Prostate gland (tissue), 2 donors: ENCODE results near the gene LCE1C. TPM values are rescaled to one million over a fixed set of nuclear protein-coding genes. Genes with fewer than 3 reads are reported as not detected.

ENCODE experiments used
- DNase-seq: peaks from one replicate; pipeline ENCODE4 v3.0.0-alpha.2; 2019; ENCODE audit warnings: low spot score
- H3K27ac ChIP-seq, 2 donors: fragments of 200-600 bp; sonication (generic); 2 replicates each; pipeline ENCODE4 v1.5.1; 2017 to 2019
- H3K27me3 ChIP-seq: fragments of 200-600 bp; sonication (generic); replicated peaks from 2 replicates; pipeline ENCODE4 v1.5.1; 2019; ENCODE audit not compliant: insufficient read depth
- H3K36me3 ChIP-seq, 2 donors: fragments of 200-600 bp; sonication (generic); 1 replicate in 1 of 2; 2 replicates in 1 of 2; pipeline versions ENCODE4 v1.5.1 to v1.8.1; 2017 to 2019
- H3K4me1 ChIP-seq: fragments of 200-600 bp; sonication (generic); replicated peaks from 2 replicates; pipeline ENCODE4 v1.5.1; 2019
- H3K4me3 ChIP-seq, 2 donors: fragments of 200-600 bp; sonication (generic); 2 replicates each; pipeline ENCODE4 v1.5.1; 2017 to 2019
- H3K9me3 ChIP-seq: fragments of 200-600 bp; sonication (generic); 2 replicates; pipeline ENCODE4 v1.5.1; 2017
- POLR2A ChIP-seq: fragments of 450-650 bp; IDR thresholded peaks from one replicate; pipeline ENCODE4 v1.6.1; 2016; ENCODE audit warnings: antibody characterized with exemption, mild to moderate bottlenecking
- POLR2AphosphoS5 ChIP-seq: sonication (generic); formaldehyde crosslinking; IDR thresholded peaks from one replicate; pipeline ENCODE4 v1.6.1; 2017; ENCODE audit warnings: antibody characterized with exemption
- WGBS: methylation state at CpG from one replicate; pipeline ENCODE4 v1.1.5; 2018; 5-methylcytosine and 5-hydroxymethylcytosine counted together
- intact Hi-C: fragments of 100-400 bp; cut with DNase I; formaldehyde crosslinking; loops from one replicate; pipeline ENCODE4 v1.14.2; 2022
- total RNA-seq, 2 donors: library from RNA; depleted of rRNA; stranded (reverse); fragments of >200 nt; gene quantifications; one replicate each; pipeline ENCODE4 v1.1.0, GENCODE V29; 2016
- TF ChIP-seq, protein P1 (sequence below), 4 experiments: fragments of 200-600 bp in 2 of 4; fragments of 450-650 bp in 2 of 4; sonication (generic) in 2 of 4; IDR thresholded peaks; 1 replicate in 3 of 4; 2 replicates in 1 of 4; pipeline ENCODE4 v1.5.1; 2016 to 2019; ENCODE audit warnings: antibody characterized with exemption in 4 of 4, mild to moderate bottlenecking in 2 of 4, moderate library complexity in 2 of 4

LCE1C gene, protein sequence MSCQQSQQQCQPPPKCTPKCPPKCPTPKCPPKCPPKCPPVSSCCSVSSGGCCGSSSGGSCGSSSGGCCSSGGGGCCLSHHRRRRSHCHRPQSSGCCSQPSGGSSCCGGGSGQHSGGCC
- 1 to 10 TPM in 1 of 2 donors, not detected in 1; 8.6 TPM for total RNA-seq

DNA sequence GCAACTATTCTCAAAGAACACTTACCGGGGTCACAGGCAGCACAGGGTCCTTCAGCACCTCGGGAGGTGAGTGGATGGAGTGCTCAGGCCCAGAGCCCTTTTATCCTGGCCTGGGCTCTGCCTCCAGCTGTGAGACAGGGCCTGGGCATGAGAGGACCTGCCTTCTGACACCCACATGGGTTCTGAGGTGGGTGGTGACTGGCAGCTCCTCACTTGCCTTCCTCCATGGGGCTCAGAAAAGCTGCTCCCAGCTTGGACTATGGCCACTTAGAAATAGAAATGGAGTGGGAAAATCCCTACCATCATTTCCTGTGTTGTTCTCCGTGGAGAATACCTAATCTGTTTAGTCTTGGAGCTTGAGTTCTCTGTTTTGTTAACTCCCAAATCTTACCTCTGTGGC is at the start of gene LCE1C:
LCE1C (minus strand) TSS at position 76 of the 400 bp plus-strand sequence. CDS start 1,173 bp downstream, outside the sequence.
- intact Hi-C loops: no loop called here
- Histone ChIP-seq H3K9me3 (no peaks in the 10 kb centered on the region), H3K27me3 (no peaks in the 10 kb centered on the region), H3K4me3 (no peak within 1 kb of the TSS), H3K36me3 (no peaks in the 10 kb centered on the region), H3K4me1 (no peaks in the 10 kb centered on the region), H3K27ac (no peak within 1 kb of the TSS)
- TF ChIP-seq POLR2A (no peak), POLR2AphosphoS5 (no peak)
- TF ChIP-seq, protein P1, sequence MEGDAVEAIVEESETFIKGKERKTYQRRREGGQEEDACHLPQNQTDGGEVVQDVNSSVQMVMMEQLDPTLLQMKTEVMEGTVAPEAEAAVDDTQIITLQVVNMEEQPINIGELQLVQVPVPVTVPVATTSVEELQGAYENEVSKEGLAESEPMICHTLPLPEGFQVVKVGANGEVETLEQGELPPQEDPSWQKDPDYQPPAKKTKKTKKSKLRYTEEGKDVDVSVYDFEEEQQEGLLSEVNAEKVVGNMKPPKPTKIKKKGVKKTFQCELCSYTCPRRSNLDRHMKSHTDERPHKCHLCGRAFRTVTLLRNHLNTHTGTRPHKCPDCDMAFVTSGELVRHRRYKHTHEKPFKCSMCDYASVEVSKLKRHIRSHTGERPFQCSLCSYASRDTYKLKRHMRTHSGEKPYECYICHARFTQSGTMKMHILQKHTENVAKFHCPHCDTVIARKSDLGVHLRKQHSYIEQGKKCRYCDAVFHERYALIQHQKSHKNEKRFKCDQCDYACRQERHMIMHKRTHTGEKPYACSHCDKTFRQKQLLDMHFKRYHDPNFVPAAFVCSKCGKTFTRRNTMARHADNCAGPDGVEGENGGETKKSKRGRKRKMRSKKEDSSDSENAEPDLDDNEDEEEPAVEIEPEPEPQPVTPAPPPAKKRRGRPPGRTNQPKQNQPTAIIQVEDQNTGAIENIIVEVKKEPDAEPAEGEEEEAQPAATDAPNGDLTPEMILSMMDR (IDR thresholded peaks at IDR 0.05): no peak
- 52% methylated on average over 3 of the region's 3 CpGs for WGBS
- DNase-seq: no peak

DNA sequence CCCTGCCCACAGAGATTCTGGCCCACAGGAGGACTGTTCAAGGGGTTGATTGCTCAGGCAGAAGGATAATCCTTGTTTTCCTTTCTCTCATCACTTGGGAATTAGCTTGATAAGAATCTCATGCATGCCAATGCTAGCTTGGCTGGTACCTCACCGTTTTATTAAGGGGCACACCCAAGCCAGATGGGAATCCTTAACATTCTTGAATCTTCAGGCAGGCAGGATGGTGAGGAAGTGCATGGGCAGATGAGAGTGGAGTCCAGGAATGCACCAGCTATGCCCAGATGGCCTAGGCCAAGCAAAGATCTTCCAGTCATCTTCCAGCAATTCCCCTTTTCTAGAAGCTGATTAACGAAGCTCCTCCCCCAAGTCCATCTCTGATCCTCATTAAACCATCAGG is 49.2 kb upstream of the LCE1C start:
- no peak overlapping the region for H3K27ac ChIP-seq
- no peaks in the 10 kb centered on the region for H3K4me1 ChIP-seq
- no peaks in the 10 kb centered on the region for H3K36me3 ChIP-seq
- TF ChIP-seq POLR2AphosphoS5: no peak
- TF ChIP-seq, protein P1 (IDR thresholded peaks at IDR 0.05): no peak
- TF ChIP-seq POLR2A: no peak
- H3K27me3 ChIP-seq: peaks cover 2% of the 10 kb centered on the region
- no peak for DNase-seq
- WGBS: 48% methylated on average over 2 of the region's 2 CpGs
- no peak overlapping the region for H3K4me3 ChIP-seq
- H3K9me3 ChIP-seq: no peaks in the 10 kb centered on the region
- intact Hi-C loops: no loop called here

DNA sequence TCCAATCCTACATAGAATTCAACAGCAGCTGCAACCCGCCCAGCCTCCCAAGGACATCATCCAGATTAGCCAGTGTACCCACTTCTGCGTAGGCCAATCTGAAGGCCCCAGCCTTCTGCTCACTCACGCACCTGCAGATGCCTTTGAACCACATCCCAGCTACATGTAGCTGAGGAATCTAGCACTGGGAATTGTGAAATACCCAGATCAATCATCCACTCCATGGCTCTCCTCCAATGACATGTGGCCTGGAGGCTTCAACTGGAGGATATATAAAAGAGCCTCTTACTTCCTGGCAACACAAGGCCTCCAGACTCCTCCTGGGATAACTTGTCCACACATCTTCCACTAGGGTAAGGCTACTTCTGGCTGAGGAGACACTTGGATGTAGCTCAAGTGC is 36.1 kb upstream of the LCE1C start, which contains the start of gene LCE6A:
LCE6A (plus strand) TSS at position 301 of the 400 bp plus-strand sequence. CDS start 665 bp downstream, outside the sequence.
- no peaks in the 10 kb centered on the region for H3K9me3 ChIP-seq
- H3K4me1 ChIP-seq: no peaks in the 10 kb centered on the region
- no peak within 1 kb of the TSS for H3K27ac ChIP-seq
- H3K27me3 ChIP-seq: no peaks in the 10 kb centered on the region
- intact Hi-C loops: no loop called here
- 89% methylated on average over 3 of the region's 3 CpGs for WGBS
- H3K4me3 ChIP-seq: no peak within 1 kb of the TSS
- TF ChIP-seq, protein P1 (IDR thresholded peaks at IDR 0.05): no peak
- TF ChIP-seq POLR2AphosphoS5 (no peak), POLR2A (no peak)
- no peaks in the 10 kb centered on the region for H3K36me3 ChIP-seq
- DNase-seq: no peak

DNA sequence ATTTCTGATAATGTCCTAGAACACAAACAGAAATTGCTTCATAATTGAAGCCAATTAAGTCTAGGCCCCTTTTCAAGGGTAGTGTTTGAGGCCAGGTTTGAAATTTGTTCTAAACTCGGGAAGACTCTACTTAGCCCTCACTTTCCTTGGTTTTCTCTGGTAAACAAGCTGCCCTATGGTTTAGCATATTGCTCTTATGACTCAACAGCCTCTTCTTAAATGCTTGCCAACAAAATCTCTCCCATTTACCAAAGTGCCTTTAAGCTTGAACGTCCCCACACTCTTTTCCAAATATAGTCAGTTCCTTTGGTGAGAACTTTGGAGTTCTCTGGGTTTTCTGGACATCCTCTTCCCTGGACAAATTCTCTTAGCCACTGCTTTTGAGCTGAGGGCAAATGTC is 30.4 kb upstream of the LCE1C start:
- no peak for TF ChIP-seq POLR2AphosphoS5
- TF ChIP-seq, protein P1 (IDR thresholded peaks at IDR 0.05): no peak
- TF ChIP-seq POLR2A: no peak
- WGBS: 48% methylated on average over 2 of the region's 2 CpGs
- H3K4me3 ChIP-seq: no peak overlapping the region
- H3K4me1 ChIP-seq: no peaks in the 10 kb centered on the region
- H3K36me3 ChIP-seq: no peaks in the 10 kb centered on the region
- no peak for DNase-seq
- H3K27ac ChIP-seq: no peak overlapping the region
- H3K9me3 ChIP-seq: no peaks in the 10 kb centered on the region
- intact Hi-C loops: no loop called here
- no peaks in the 10 kb centered on the region for H3K27me3 ChIP-seq

DNA sequence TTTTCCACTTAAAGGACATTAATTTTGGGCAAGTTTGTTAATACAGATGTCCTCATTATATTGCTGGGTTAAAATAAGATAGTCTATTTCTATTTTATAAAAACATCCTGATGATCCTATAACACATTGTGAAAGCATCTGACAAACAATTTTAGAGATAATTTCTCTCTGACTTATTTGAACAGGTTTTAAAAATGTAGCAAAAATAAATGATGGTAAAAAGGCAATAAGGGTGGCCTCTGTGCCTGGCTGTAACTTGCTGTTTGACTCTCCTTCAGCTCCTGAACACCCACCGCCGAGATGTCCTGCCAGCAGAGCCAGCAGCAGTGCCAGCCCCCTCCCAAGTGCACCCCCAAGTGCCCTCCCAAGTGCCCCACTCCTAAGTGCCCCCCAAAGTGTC is 20.7 kb upstream of the LCE1C start, which contains the start of gene LCE1A:
LCE1A (plus strand) TSS at position 301 of the 400 bp plus-strand sequence; CDS start at position 301, 0 bp downstream.
- H3K27ac ChIP-seq: no peak within 1 kb of the TSS
- no peaks in the 10 kb centered on the region for H3K4me1 ChIP-seq
- no peaks in the 10 kb centered on the region for H3K9me3 ChIP-seq
- no peak within 1 kb of the TSS for H3K4me3 ChIP-seq
- TF ChIP-seq POLR2AphosphoS5 (no peak), POLR2A (no peak)
- TF ChIP-seq, protein P1 (IDR thresholded peaks at IDR 0.05): no peak
- DNase-seq: no peak
- no peaks in the 10 kb centered on the region for H3K27me3 ChIP-seq
- 69% methylated on average over 2 of the region's 2 CpGs for WGBS
- intact Hi-C loops: no loop called here
- H3K36me3 ChIP-seq: no peaks in the 10 kb centered on the region
